HG03469 (cell line): ENCODE results near the gene FAM151A.

Experiments used
- ATAC-seq: cut with Tn5 transposase; IDR thresholded peaks from one replicate; pipeline ENCODE4 v1.9.1; 2021; ENCODE audit warnings: mild to moderate bottlenecking, moderate library complexity, moderate number of reproducible peaks; ENCODE audit not compliant: unreplicated experiment

FAM151A gene

DNA sequence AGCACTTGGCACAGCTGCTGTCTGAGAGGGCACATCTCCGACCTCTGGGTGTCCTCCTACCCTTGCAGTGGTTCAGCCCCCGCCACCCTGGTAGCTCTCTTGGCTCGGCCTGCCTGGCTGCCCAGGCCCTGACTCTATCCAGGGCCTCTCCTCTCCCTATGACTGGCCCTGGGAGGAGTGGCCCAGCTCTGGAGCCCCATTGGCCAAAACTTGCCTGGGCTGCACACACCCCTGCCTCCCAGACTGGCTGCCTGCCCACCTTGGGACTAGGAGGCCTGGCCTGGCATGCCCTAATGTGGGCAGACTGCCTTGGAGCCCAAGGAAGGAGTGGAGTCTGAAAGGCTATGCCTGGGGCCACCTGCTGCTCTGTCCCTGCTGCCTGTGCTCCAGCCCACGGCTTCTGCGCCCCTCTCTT, 41.7 kb downstream of the FAM151A start:
- no peak for ATAC-seq

DNA sequence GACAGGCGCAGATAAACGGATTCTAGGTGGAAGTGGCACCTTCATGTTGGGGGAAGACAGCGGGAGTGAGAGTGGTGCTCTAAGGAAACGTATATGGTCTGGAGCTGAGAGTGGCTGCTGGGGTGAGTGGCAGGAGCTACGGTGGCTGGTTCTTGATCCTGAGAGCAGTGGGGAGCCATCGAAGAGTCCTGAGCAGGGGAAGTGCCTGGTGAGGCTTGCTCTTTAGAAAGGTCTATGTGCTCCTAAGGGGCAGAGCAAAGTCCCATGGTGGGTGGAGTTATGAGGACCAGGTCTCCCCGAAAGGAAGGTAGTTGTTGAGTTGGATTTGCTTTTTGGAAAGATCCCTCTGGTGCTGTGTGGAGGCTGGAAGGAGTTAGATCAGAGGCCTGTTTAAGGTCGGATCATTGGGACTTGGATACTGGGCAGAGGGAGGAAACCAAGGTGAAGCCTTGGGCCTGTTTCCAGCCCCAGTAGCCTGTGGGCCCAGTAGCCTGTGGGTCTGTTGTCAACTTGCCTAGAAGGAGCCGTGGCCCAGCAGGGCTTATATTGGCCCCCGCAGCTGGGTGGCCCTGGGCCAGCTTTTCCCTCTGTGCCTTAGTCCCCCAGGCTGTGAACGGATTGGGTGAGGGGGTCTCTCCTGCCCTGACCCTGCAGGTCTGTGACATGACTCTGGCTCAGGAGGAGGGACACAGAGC, 42.3 kb downstream of the FAM151A start:
- no peak for ATAC-seq

DNA sequence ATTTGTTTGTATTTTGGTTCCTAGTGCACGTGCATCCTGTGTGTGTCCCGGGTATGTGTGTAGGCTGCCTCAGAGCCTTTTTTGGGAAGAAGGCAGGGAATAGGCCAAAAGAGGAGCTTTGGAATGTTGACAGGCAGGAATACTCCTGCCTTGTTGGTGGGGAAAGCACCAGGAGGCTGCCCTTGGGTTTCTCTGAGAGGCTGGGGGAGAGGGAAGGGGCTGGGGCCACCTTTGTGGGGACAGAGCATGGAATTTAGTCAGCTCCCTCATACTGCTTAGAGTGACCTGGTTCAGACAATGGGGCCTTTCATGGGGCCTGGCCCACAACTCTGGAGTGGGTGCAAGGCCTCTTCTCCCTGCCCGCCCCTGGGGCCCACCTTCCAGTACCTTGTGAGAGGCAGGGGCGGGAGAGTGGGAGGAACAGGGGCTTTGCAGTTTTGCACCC, 44.0 kb downstream of the FAM151A start:
- ATAC-seq = no peak

DNA sequence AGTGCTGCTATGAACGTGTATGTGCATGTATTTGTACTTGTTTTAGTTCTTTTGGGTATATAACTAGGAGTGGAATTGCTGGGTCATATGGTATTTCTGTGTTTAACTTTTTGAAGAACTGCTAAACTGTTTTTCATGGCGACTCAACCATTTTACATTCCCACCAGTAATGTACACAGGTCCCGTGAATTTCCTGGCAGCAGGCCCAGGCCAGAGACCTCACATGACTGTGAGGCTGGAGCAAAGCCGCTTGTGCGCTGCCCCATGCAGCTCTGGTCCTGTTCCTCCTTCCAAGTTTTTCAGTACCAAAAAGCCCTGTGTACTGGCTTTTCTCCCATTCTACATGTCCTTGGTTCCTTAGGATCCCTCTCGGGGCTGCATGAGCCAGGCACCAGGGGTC, 45.7 kb downstream of the FAM151A start:
- ATAC-seq = no peak

DNA sequence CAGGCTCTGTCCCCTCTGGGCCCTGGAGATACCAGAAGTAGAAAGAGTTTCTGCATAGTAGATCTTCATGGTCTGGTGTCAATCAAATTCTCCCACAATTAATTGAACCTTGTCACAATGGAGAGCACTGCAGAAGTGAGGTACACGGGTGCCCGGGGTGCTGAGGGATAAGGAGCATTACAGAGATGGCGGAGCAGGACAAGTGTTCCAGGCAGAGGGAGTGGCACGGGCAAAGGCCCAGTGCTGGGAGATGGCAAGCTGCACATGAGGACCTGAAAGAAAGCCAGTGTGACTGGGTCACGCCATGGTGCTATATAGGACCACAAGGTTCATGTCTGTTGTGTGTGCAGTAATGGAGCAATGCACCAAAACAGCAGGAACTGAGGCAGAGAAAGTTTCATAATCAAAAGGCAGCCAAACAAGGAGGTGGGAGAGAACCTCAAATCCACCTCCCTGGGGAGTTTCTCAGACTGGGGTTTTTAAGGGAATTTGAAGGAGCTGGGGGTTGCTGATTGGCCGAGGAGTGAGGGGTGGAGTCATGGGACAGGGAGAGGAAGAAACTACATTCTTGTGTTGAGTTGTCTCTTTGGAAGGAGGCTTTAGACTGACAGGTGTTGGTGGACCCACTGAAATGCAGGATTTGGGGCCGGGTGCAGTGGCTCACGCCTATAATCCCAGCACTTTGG, 47.6 kb downstream of the FAM151A start:
- ATAC-seq = no peak

DNA sequence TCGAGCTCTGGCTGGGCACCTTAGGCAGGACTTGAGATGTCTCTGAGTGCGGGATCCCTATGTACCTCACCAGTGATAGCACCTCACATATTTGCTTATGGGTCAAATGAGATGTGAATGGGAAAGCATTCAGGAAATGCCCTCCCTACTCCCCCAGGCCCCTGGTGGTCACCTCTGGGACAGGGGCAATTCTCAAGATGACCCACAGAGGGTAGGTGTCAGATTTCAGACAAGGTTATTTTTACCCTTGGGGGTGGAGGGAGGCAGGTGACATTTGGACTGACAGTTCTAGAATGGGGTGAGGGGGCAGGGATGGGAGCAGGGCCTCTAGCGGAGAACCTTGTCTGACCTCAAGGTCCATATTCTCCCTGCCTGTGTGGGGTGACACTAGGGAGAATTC, 48.2 kb downstream of the FAM151A start:
- no peak for ATAC-seq

DNA sequence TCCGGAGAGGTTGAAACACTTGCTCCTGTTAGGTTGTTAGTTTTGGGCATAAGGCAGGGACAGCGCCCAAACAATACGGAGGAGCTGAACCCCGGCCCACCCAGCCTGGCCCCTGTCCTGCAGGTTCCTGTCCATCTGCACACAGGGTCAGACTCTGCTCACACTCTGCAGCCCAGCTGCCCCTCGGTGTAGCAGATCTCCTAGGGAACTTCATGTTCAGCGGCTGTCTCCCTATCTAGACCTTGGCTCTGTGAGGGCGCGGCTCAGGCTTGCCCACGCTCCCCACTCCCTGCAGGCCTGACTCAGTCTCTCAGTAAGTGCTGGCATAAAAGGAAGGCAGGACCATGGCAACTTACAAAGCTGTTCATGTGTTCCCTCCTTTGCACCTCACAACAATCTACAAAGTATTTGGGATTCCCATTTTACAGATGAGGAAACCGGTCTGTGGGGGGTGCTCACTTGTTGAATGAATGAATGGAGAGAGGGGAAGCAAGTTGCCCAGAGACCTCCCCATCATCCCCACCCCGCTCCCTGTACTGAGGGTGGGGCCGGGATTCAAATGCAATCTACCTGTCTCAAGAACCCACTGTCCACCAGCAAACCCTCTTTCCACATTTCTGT, 49.1 kb downstream of the FAM151A start:
- ATAC-seq = no peak

DNA sequence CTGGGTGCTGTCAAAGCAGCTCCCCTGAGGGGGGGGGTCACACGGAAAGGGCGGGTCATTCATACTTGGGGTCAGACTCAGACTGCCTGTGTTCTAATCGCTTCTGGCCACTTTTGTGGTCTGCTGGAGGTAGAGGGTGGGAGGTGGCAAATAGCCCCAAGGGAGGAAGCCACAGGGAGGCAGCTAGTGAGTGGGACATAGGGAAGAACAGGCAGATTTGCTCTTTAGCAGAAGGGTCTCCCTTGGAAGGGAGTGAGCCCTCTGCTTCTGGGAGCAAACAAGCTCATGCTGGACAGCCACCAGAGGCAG, 50.8 kb downstream of the FAM151A start:
- ATAC-seq = no peak

DNA sequence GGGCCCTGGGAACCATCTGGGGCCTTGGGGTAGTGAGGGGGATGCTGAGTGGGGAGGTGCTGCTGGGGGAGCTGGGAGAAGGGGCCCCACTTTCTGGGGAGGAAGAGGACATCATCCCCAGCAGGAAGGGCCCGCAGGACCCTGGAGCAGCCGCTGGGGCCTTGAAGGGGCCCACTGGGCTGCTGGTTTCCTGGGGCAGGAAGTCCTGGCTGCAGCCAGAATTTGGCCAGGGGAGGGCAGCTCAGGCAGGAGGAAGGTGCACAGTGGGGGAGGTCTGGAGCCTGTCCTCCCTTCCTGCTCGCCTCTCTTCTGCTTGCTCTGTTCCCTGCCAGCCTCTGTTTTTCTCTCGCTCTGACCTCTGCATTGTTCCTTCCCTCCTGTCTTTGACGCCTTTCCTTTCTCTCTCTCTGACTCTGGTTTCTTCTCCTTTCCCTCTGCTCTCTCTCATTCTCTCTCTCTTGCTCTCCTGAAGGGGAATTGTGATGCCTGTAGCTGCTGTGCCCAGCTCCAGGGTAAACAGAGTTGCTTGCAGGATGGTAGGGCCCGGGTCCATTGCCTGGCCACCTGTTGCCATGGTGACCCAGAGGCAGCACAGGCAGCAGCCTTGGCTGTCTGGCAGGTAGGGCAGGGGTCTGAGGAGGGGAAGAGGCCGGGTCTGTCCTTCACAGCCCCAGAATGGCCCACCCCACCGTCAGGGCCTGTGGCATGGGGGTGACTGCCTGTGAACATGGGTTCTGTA, 51.4 kb downstream of the FAM151A start:
- ATAC-seq = no peak

DNA sequence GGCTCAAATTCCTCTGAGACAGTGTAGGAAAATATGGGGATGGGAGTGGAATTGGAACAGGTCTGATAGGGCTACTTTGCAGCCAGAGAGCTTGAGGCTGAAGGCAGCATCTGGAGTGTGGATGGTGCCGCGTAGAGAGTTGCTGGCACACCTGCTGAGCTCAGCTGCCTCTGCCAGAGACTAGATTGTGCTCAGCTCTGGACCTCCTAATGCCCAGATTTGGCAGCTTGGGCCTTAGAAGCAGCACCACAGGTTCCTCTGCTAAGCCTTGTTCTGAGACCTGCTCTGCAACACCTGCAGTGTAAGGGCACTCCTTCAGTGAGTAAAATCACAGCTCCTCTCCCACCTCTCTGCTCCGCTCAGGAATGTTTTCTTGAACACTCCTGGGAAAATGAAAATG, 52.0 kb downstream of the FAM151A start:
- ATAC-seq = no peak

DNA sequence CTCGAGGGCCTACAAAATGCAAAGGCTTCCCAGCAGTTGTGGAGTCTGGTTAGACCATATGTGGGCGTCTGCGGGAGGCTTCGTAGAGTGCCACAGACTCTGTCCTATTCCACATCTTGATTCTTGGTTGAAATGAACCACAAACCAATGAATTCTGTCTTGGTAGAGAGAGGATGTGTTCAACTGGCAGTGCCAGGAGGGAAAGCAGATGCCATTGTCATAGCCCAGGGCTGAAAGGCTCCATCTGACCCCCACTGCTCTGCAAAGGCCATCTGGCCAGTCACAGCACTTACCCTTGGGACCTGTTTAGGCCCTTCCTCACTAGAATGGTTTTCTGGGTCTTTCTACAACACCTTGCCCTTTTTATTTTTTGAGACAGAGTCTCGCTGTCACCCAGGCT, 53.2 kb downstream of the FAM151A start:
- no peak for ATAC-seq

DNA sequence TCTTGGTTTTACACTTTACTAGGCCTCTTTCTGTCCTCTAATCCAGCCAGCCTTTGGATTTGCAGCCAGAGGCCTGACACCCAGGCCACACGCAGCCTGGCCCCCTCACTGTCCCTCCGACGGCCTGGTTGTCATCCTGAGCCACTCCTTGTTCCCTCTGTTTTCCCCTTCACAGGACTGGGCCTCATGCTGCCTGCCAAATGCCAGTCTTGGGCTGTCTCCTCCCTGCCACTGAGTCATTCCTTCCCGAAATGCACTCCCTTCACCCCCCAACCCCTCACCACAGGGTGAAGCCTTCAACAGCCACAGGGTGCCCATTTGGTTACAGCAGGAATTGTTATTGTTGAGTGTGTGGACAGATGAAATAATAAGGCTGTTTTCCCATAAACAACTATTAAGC, 54.0 kb downstream of the FAM151A start:
- ATAC-seq = no peak

DNA sequence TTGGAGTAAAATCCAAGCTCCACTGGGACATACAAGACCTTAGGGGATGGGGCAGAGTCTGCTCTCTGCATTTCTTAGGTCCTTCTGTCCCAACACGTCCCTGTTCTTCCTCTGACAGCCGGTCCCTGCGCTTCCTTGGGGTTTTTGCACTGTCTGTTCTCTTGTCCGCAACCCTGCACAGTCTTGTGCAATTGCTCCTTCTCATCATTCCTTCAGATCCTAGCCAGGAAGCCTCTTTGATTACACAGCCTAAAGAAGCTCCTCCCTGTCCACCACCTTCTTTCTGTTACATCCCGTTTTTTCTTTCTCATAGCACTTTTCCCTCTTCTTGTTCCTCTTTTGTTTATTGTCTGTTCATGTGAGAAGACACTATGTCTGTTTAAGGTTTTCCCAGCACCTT, 55.4 kb downstream of the FAM151A start:
- ATAC-seq = no peak

DNA sequence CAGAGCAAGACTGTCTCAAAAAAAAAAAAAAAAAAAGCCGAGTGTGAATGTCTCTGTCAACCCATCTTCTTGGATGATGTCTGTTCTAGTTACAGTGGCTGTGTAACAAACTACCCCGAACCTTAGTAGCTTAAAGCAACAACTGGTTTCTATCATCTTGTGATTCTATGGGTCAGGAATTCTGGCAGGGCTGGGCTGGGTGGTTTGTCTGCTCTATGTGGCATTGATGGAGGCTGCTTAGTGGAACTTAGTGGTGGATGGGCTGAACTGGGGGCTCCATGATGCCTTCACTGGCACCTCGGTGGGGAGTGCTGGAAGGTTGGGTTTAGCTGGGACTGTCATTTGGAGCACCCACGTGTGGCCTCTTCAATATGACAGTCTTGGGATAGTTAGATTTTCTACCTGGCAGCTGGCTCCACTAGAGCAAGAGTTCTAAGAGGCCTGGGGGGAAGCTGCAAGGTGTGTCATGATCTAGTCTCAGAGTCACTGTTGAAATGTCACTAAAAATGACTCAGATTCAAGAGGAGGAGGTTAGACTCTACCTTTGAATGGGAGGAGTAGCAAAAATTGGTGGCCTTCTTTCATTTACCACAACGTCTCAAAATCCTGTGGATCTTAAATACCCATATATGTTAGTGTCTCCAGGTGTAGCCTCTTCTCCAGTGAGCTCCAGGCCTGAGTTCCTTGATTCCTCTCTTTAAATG, 56.7 kb downstream of the FAM151A start:
- no peak for ATAC-seq

DNA sequence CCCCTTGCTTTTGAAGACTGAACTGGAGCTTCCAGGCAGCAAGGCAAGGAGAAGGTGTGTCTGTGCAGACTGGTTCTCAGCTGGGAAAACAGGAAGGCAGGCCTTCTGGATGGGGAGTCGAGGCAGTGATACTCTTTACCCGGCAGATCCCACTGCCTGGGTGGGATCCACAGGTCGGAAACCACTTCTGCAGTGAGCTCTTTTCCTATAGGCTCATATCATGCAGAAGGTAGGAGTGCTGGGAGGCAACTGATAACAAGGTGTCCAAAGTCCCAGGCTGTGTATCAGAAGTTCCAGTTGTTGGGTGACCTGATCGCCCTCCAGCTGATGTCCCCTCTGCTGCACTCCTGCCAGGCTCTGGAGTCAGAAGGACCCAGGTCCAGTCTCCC, 58.2 kb downstream of the FAM151A start:
- no peak for ATAC-seq

DNA sequence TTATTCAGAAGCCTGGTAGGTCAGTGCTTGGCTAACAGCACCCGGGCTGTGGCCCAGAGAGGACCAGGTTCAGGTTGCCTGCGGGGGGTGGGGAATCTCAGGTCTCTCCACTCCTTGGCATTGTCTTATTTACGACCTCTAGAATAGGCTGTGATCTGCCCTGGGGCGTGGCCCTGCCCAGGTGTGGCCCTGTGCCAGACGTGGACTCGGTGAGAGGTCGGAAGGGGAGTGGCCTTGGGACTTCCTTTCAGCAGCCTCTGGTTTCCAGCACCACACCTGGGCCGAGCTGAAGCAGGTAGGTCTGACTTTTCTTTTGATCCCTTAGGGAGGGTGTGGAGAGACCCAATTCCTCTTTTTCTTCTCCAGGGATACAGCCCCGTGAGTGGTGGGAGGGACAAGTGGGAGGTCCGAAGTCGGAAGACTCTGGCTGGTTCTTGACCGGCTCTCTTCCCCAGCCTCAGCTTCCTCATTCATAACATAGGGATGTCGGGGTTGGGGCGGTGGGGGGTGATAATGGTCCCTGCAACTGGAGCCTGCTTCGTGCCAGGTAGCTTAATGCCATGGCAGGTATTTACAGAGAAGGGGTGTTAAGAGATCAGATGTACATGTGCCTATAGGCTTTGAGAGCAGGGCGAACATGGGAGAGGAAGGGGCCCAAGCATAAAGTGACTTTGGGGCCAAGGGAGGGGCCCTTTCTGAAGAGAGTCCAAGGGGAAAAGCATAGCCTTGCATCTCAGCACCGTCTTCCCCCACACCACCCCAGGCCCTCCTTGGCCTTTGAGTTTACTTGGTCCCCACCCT, 58.8 kb downstream of the FAM151A start:
- no peak for ATAC-seq

DNA sequence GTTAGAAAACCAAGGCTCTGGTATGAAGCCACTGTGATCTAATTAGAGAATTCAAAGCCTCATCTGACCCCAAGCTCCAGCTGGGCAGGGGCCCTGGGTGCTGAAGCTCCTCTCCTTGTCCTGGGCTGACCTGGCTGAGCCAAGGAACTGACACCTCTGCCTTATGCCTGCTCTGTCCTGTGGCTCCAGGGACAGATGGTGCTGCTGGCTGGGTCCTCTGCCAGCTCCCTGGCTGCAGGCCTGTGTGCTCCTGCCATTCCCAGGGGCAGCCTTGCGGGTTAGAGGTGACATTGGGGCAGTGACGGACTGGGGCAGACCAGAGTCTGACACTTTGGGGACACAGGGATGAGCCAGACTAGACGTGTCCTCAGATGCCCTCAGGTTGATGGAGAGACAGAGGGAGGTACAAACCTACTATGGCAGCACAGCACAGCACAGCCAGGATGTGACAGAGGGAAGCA, 63.5 kb downstream of the FAM151A start:
- no peak for ATAC-seq
